Measurements from ENCODE around the gene COL9A2. TPM values are rescaled to one million over a fixed set of nuclear protein-coding genes. Genes with fewer than 3 reads are reported as not detected.

COL9A2 gene
- 0.27 TPM for total RNA-seq
- long read RNA-seq = 0 reads

DNA sequence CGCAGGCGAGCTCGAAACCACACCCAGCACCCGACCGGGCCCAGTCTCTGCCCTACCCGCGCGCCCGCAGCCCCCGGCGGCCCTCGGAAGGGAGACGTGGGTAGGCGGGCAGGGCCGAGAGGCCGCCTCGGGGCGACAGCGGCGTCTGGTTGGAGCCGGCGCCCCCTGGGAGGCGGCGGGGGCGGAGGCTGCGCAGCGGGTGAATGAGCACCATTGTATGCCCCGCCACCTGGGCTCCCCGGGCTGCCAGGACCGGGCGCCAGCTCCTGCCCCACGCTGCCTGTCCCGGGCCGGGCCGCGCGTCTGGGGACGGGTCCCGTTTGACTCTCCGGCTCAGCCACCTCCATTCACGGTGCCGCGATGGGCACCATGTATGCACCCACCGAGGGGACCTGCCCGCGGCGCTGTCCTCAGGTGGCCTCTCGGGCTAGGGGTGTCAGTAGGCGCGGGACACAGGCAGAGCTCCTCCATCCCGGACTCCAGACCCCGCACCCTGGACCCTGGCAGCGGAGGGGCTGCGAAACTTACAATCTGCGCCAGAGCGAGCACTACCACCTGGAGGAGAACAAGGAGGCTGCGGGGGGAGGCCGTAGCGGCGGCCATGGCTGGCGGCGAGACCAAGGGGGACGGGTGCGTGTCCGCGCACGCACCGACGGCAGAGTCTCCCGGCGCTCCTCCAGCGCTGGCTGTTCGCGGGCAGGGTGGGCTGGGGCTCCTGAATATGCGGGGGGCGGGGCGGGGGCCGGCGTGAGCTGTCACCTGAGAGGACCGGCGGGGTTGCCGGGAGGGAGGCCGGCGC, at the start of gene COL9A2:
TSS of gene COL9A2 (minus strand) at position 692 of the 799 bp plus-strand sequence. CDS start at position 603, 89 bp downstream.
- no peak within 1 kb of the TSS for H3K27ac ChIP-seq (replicated peaks)
- no peak for DNase-seq
- H3K4me3 ChIP-seq = peak within 1 kb of the TSS; percentile 66
- no peaks in the 10 kb centered on the region for H3K9me3 ChIP-seq (replicated peaks)
- H3K27me3 ChIP-seq (ENCODE audit: low read depth) = peaks cover 66% of the 10 kb centered on the region
- intact Hi-C loops (cut with micrococcal nuclease) = no loop called here
- H3K36me3 ChIP-seq = no peaks in the 10 kb centered on the region
- H3K4me1 ChIP-seq = peaks cover 28% of the 10 kb centered on the region
- TF ChIP-seq CTCF (IDR thresholded peaks at IDR 0.05; ENCODE audit: borderline replicate concordance) = no peak

DNA sequence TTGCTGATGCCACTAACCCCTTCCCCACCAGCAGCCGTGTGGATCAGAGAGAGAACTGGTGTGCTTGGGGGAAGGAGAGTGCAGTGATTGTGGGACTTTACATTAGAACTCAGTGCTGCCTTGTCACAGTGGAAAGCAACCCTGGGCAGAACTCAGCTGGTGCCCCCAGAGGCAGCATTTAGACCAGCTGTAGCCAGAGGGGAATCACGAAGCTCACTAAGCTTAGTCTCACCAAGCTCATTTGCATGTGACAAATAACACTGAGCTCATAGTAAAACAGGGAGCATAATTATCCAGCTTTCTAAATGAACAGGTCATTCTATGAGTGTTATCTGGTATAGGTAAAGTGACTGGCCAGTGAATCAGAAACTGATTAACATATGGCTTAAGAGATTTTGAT, 46.6 kb upstream of the COL9A2 start:
- intact Hi-C loops (cut with micrococcal nuclease) = no loop called here
- no peak for DNase-seq
- Histone ChIP-seq H3K9me3 (replicated peaks) (peaks cover 11% of the 10 kb centered on the region), H3K36me3 (no peaks in the 10 kb centered on the region), H3K4me1 (no peaks in the 10 kb centered on the region), H3K4me3 (no peak overlapping the region), H3K27ac (replicated peaks) (no peak overlapping the region), H3K27me3 (ENCODE audit: low read depth) (peaks cover 18% of the 10 kb centered on the region)
- TF ChIP-seq CTCF (IDR thresholded peaks at IDR 0.05; ENCODE audit: borderline replicate concordance) = no peak

DNA sequence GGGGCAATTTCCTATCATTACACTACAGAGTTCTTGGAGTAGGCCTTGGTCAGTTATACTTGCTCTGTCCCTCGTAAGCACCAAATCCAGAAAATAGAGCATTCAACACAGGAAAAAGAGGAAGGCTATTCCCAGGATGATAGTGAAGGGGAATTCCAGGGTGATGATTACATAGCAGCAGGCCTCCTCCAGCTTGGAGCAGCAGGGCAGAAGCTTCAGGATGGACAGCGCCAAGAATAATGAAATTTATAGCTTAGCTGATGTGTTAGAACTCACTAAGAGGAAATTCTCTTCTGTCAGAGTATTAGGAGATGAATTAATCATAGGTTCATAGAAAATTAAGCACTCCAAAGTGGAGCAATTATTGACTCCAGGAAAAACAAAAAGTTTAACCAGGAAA, 45.6 kb upstream of the COL9A2 start:
- Histone ChIP-seq H3K4me1 (no peaks in the 10 kb centered on the region), H3K4me3 (no peak overlapping the region), H3K36me3 (no peaks in the 10 kb centered on the region), H3K9me3 (replicated peaks) (peaks cover 21% of the 10 kb centered on the region), H3K27ac (replicated peaks) (no peak overlapping the region), H3K27me3 (ENCODE audit: low read depth) (peaks cover 18% of the 10 kb centered on the region)
- no peak for TF ChIP-seq CTCF (IDR thresholded peaks at IDR 0.05; ENCODE audit: borderline replicate concordance)
- no peak for DNase-seq
- intact Hi-C loops (cut with micrococcal nuclease) = no loop called here

GRCh38 chr1:40362199-40362598, 45.1 kb upstream of the COL9A2 start:
- TF ChIP-seq CTCF (IDR thresholded peaks at IDR 0.05; ENCODE audit: borderline replicate concordance) = no peak
- Histone ChIP-seq H3K9me3 (replicated peaks) (peaks cover 26% of the 10 kb centered on the region), H3K36me3 (no peaks in the 10 kb centered on the region), H3K4me1 (no peaks in the 10 kb centered on the region), H3K27me3 (ENCODE audit: low read depth) (peaks cover 18% of the 10 kb centered on the region), H3K4me3 (no peak overlapping the region), H3K27ac (replicated peaks) (no peak overlapping the region)
- DNase-seq = no peak
- intact Hi-C loops (cut with micrococcal nuclease) = no loop called here

DNA sequence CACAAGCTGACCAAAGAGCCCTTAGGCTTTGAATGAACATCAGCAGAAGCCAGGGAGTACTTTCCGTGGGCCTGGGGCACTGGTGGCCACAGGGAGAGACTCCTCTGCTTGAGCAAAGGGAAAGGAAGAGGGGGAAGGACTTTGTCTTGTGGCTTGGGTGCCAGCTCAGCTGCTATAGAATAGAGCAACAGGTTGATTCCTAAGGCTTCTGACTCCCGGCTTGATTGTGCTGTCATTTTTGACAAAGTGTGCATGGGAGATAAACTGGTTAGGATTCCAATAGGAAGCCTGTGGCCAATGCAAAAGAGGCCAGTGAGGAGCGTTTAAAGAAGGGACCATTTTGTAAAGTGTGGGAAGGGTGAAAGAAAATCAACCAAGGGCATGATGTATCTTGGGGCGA, 44.6 kb upstream of the COL9A2 start:
- intact Hi-C loops (cut with micrococcal nuclease) = no loop called here
- H3K27ac ChIP-seq (replicated peaks) = no peak overlapping the region
- TF ChIP-seq CTCF (IDR thresholded peaks at IDR 0.05; ENCODE audit: borderline replicate concordance) = no peak

More for the DNA sequence above, 44.6 kb upstream of the COL9A2 start:
- peaks cover 29% of the 10 kb centered on the region for H3K9me3 ChIP-seq (replicated peaks)
- no peak for DNase-seq
- no peaks in the 10 kb centered on the region for H3K36me3 ChIP-seq
- H3K4me1 ChIP-seq = no peaks in the 10 kb centered on the region
- no peak overlapping the region for H3K4me3 ChIP-seq
- H3K27me3 ChIP-seq (ENCODE audit: low read depth) = peaks cover 18% of the 10 kb centered on the region

All from left ventricle myocardium inferior (tissue), 1 donor.